HG03159 (cell line): ENCODE results near the gene CNTLN.
"Not testable (repeated sequence)": the region's sequence is repeated elsewhere in the genome, so short reads cannot be mapped to it uniquely, and the experiment has no call there.

Experiments
- ATAC-seq: cut with Tn5 transposase; IDR thresholded peaks from one replicate; pipeline ENCODE4 v1.9.1; 2021; ENCODE audit warnings: mild to moderate bottlenecking, moderate library complexity; ENCODE audit not compliant: unreplicated experiment

CNTLN gene

DNA sequence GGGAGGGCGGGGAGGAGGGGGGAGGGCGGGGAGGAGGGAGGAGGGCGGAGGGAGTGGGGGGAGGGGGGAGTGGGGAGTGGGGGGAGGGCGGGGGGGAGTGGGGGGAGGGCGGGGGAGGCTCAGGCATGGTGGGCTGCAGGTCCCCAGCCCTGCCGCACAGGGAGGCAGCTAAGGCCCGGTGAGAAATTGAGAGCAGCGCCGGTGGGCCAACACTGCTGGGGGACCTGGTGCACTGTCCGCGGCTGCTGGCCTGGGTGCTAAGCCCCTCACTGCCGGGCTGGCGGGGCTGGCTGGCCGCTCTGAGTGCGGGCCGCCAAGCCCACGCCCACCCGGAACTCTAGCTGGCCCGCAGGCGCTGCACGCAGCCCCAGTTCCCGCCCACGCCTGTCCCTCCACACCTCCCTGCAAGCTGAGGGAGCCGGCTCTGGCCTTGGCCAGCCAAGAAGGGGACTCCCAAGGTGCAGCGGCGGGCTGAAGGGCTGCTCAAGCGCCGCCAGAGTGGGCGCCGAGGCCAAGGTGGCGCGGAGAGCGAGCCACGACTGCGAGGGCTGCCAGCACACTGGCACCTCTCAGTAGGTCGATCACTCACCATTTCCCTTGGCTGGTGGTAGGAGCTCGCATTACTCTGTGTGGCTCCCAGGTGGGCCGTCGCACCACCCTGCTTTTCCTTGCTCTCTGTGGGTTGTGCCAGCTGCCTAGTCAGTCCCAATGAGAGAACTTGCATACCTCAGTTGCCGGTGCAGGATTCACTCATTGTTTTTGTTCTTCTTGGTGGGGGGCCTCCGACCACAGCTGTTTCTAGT lies 160.2 kb downstream of the CNTLN start:
- no peak for ATAC-seq

DNA sequence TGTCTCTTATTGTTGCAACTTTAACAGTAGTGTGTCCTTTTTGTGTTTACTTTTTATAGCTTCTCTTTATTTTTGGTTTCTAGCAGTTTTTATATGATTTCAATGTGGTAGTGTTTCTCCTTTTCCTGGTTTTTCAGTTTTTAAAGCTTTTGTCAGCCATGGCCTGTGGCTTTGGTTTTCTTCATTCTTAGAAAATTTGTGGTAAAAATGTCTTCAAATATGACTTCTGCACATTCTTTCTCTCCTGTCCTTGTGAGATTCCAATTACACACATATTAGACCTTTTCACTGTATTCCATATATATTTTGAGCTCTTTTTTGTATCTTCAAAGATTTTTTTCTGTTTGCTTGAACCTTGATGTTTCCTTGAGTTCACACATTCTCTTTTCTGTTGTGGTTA lies 180.5 kb downstream of the CNTLN start:
- ATAC-seq, result no peak

DNA sequence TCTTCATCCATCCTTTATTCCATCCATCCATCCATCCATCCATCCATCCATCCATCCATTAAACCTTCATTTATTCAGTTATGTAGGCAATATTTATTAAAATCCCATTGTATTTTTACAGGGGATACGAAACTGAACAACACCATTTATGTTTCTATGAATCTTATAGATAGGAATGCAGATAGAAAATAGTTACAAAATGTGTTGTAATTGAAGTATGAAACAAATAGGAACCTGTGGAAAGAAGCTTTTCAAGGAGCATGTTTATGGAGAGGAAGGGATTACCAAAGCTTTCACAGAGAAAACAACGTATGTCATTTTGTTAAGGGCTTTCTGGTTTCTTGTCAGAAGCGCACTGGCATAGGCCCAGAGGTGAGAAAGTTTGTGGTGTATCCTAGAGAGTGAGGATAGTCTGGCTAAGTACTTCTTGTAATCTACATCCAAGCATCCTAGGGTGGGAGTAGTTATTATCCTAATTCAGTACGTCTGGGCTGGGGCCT lies 184.0 kb downstream of the CNTLN start:
- ATAC-seq, result no peak

DNA sequence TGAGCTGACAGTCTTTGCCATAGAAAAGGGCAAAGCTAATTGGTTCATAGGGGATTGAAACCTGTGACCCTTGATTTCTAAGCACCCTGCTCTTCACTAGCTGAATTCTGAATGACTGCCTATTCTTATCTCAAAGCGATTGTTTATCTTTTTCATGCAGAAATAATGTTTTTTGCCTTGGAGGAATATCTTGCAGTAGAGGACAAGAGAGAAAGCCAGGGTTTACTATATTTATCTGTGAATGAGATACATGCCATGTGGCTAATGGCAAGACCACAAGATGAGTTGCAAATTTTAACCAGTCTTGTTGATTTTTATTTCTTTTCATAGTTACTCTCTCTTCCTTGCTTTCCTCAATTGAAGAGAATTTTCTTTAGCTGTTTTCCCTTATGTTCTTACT lies 185.0 kb downstream of the CNTLN start:
- no peak for ATAC-seq

DNA sequence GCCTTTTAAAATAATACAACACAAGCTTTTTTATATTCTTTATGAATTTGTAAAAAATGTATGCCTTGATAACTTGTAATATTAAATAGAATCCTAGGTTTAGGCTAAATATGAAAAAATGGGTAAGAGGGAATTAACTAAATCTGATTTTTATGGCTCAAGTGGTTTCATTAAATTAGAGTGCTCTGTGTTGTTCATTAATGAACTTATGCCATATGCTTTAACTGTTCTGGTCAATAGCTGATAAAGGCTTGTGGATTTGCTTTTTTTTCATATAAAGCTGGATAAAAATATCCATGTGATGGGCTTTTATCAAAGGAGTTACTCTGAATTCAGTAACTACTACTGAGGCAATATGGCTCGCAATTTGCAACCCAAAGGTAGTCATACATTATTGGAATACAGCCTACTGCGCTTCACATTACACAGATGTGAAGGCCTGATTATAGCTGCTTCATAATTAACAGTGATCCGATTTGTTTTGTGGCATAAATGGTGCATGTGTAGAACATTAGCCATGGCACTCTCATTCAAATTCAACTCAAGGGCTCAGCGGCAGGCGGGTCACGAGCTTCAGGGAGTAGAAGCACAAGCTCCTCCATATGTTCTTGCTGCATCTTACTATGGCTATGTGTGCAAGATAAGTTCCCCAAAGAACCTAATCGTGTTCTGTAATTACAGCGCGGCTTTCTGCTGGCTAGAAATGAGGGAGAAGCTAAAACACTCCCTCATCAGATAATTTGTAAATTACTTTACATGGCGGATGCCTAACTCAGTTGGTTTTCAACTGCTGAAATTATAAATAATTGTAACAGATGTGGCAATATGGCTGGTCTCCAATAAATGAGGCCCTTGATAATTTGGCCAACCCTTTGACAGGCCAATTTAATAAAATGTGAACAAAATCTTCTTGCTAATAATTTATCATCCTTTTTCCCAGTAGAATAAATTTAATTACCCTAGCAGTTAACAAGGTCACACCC lies 188.3 kb downstream of the CNTLN start:
- no peak for ATAC-seq

DNA sequence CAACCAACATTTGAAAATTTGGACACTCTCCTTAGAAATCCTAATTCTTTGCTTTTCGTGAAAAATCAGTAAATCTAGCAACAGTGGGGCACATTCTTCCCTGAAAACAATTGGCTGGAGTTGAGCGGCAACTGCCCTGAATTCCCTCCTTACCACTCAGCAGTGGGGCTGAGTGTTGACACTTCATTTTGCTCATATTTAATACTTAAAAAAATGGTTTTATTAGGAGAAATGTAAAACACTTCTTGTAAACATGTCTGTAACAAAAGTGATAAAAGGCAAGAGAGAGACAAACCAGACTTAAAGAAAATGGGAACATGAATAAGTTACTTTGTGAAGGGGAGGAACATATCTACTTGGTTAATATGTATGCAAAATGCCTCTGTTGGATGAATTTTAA lies 193.5 kb downstream of the CNTLN start:
- ATAC-seq, result no peak

DNA sequence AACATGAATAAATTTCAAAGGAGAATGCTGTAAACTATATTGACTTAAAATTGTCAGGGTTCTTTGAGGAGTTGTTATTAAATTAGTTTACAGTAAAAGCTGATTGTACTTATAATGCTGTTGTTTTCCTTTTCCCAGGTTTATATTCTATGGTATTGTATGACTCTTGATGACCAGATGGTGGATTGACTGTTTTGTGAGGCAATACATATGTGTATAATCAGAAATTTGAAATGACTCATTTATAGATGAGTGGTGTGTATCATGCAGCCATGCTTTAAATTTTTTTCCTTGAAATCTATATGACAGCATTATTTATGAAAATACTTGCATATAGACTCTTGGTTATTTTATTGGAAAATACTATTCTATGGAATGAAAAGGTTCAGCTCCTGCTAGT lies 195.3 kb downstream of the CNTLN start:
- ATAC-seq, result no peak

DNA sequence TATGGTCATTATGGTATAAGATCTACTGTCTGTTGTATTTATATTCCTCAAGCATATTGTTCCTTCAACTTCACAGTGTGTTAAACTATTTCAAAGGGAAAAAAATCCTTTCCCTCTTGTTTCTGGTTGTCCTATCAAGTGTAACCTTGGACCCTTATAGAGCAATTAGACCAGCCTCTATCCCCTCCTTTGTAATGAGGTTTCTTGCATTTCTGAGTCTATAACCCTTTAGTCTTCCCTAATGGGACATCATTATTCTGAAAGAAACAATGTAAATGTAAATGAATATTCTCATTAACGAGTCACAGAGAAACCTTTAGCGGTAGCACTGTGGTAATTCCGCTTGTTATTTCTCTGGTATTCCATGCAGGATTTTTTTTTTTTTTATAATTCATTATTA lies 197.3 kb downstream of the CNTLN start:
- ATAC-seq, result no peak

DNA sequence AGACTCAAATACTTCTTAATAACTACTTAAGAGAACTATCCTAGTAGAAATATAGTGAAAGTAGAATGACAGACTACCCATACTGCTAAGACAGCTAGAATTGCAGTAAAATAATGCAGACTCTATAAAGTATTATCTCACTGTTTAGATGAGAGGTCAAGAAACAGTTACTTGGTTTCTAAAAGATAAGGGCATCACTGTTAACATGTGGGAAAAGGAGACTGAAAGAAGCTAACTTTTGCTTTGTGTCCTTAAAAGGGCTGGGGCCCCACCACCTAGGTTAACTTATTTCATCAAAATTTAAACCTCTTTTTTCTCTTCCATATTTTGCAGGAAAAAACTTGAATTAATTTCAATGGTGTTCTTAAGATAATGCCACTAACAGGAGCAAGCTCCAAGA lies 204.3 kb downstream of the CNTLN start:
- no peak for ATAC-seq

DNA sequence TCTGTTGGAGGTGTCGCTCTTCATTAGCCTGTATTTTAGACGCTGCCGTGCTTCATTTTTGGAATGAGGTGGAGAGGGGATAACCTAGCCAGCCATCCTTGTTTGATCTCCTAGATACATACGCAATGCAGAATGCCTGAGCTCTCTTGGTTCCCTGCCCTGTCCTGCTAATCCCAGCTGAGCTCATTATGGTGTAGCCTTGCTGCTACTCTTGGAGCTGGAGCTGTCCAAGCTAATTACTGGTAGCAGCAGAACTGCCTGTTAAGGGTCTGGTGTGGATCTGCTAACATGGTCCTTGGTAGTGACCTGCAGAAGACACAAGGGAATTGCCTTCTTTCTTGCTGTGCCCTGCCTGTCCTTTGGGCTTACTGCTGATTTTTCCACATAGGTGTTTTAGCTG lies 207.9 kb downstream of the CNTLN start:
- no peak for ATAC-seq

DNA sequence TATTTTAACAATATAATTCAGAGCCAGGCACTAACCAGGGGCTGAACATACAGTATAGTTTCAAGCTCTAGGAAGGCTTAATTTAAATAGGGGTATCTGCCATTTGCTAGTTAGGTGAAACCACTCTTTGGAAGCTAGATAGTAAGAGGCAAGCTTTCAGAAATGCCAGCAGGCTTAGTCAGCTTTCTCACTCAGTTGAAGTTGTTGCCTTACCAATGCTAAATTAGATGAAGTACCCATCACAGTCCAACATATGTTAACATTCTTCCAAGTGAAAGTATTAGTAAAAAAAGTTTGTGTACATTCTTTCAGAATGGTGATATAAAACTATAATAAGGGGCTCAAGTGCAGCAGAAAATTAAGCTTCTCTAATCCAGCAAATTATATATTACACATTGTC lies 215.0 kb downstream of the CNTLN start:
- ATAC-seq, result no peak

DNA sequence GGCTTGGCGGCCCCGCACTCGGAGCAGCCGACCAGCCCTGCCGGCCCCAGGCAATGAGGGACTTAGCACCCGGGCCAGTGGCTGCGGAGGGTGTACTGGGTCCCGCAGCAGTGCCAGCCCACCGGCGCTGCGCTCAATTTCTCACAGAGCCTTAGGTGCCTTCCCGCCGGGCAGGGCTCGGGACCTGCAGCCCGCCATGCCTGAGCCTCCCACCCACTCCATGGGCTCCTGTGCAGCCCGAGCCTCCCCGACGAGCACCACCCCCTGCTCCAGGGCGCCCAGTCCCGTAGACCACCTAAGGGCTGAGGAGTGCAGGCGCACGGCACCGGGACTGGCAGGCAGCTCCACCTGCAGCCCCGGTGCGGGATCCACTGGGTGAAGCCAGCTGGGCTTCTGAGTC lies 219.2 kb downstream of the CNTLN start:
- not testable (repeated sequence) for ATAC-seq

DNA sequence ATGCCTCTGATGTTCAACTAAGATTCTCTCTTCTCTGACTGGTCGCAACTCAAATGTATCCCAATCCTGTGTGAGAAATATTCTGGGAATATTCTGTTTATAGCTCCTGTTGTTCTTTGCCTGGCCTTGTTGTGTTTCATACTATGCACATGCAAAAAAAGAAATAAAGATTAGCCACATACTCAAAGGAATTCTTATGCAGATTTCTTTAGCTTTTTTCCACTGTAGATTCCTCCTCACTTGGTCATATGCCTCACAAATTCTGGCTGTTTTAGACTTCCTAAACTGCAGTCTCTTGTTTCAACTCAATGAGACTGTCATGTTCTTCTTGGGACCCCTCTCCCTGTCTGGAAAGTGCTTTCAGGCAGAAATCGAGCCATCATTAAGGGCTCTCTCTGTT lies 226.5 kb downstream of the CNTLN start:
- no peak for ATAC-seq

DNA sequence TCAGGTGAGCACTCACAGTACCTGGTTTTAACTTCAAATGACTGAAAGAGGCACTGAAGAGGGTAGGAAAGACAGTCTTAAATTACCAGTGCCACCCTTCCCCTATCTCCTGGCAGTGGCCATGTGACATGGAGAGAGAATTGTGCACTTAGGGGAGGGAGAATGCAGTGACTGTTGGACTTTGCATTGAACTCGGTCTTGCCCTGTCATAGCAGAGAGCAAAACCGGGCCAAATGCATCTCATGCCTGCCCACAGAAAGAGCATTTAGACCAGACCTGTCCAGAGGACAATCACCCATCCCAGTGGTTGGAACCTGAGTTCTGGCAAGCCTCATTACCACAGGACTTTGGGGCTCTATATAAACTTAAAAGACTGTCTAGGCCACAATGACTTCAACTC lies 232.2 kb downstream of the CNTLN start:
- no peak for ATAC-seq

DNA sequence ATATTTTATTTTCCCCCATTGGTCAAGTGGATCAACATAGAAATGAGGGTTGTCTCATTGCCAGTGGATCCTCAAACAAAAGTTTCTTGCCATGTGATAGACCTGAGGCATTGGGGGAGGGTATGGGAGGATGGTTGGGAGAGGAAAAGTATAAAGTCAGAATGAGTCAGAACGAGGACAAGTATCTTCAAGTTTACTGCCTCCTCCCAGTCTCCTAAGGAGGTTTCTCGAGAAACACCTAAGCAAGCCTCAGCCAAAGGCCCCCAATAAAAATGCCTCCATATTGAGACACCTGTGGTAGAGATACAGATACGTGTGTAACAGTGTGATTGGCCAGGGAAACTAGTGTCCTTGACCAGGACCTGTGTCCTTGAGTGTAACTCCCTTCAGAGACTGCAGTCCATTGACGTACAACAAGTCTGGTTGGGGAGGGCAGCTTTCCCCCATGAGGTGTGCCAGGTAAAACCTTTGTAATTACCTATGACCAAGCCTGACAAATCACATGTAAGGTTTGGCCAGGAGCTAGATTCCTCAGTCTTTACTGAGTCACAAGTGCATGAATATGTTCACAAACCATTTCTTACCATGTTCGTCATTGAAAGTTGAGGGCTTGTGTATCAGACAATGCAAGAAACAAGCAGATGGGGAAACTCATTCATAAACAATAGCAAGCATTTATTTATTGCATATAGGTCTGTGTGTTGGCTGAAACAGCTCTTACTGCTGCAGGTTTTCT lies 245.5 kb downstream of the CNTLN start:
- no peak for ATAC-seq

DNA sequence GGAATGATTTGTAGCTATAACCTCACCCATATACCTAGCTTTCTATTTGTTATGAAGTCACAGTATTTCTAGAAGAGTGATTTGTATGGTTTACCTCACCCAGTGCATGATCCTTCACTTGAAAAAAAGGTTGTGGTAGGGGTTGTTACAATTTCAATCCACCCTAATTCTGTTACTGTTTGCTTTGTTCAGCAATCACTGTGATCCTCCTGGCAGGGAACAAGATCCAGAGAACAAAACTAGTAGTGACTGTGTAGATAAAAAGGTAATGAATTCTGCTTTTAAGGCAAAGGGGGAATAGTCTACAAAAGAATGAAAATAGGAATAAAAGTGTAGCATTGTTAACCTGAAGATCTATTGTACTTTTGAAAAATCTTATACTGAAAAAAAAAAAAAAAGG lies 252.7 kb downstream of the CNTLN start:
- no peak for ATAC-seq

DNA sequence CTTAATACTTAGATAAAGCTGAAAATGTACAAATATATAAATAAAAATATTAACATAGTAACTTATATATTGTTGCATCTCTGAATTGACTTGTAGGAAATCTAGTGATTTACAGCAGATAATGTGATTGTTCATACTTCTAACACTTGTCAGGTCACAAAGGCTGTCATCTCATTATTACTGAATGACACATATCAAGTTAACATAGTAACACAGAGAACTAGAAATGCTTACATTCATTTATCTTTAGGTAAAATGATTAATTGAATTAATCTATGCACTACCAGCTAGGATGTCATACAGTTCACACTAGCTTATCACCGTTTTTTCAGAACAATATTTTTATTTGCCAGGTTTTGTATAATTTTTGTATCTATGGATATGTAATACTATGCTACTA lies 254.2 kb downstream of the CNTLN start:
- no peak for ATAC-seq

DNA sequence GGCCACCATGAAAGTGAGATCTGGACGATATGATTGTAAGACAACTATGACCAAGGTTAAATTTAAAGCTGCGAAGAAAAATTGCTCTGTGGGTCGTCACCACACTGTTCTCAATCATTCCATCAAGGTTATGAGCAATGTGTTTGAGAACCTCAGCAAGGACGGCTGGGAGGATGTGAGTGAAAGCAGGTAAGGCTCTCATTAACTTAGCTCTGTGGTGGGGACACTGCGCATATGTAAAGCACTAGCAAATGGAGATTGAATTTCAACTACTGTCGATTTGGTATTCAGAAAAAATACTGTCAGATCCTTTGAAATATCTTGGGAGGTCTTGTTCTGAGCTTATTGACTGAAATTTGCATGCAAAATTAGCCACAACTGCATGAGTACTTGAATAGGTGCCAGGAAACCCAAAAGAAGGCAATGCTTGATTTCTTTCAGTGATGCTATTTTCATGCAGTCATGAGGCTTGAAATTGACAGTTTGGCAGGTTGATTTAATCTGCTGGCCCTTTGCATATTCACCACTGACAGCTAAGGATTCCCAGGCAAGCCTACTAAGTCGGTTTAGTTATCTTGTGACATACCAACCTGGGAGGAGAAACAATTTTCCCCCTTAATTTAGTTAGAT lies 260.2 kb downstream of the CNTLN start:
- no peak for ATAC-seq

DNA sequence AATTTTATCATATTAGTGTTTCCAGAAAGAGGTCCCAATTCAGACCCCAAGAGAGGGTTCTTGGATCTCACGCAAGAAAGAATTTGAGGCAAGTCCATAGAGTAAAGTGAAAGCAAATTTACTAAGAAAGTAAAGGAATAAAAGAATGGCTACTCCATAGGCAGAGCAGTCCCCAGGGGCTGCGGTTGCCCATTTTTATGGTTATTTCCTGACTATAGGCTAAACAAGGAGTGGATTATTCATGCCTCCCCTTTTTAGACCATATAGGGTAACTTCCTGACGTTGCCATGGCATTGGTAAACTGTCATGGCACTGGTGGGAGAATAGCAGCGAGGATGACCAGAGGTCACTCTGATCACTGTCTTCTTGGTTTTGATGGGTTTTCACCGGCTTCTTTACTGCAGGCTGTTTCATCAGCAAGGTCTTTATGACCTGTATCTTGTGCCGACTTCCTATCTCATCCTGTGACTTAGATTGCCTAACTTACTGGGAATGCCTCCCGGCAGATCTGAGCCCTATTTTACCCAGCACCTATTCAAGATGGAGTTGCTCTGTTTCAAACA lies 262.4 kb downstream of the CNTLN start:
- ATAC-seq, result not testable (repeated sequence)

DNA sequence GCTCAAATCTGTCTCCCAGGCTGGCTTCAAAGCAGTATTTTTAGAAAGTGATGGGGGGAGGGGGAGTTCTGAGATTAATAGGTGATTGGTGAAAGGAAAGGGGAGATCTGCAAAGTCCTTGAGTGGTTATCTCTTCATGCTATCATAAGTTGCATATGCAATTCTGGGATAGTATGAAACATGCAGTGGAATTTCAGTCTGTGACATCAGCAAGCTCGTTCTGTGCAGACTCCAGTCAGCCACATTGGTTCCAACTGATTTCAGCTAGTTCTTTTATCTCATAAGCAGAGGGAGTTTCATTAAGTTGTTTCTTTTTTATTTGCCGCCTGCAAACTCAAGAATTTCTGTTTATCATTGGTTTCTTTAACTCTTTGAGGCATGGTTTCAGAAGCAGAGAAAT lies 263.5 kb downstream of the CNTLN start:
- ATAC-seq, result no peak
